Endodermal cell (in vitro differentiated cells): ENCODE data around the gene SELENOV. TPM values are rescaled to one million over a fixed set of nuclear protein-coding genes. Genes with fewer than 3 reads are reported as not detected.

Experiments
- DNase-seq: peaks from one replicate; pipeline ENCODE4 v3.0.0-alpha.2; 2017
- H3K27ac ChIP-seq: 2 replicates; pipeline ENCODE4 v1.5.1; 2013; ENCODE audit warnings: mild to moderate bottlenecking, low read depth, low read length, moderate library complexity
- H3K27me3 ChIP-seq: 2 replicates; pipeline ENCODE4 v1.6.1; 2013; ENCODE audit warnings: mild to moderate bottlenecking, low read length, moderate library complexity; ENCODE audit not compliant: insufficient read depth, control insufficient read depth, poor library complexity, severe bottlenecking
- H3K36me3 ChIP-seq: 2 replicates; pipeline ENCODE4 v1.7.0; 2013; ENCODE audit warnings: mild to moderate bottlenecking, low read length, moderate library complexity; ENCODE audit not compliant: control insufficient read depth, insufficient read depth
- H3K4me1 ChIP-seq: one replicate; pipeline ENCODE4 v1.7.0; 2013; ENCODE audit warnings: low read length; ENCODE audit not compliant: control insufficient read depth, insufficient read depth
- H3K4me3 ChIP-seq: 2 replicates; pipeline ENCODE4 v1.5.1; 2013; ENCODE audit warnings: mild to moderate bottlenecking, low read length, moderate library complexity
- H3K9ac ChIP-seq: 2 replicates; pipeline ENCODE4 v1.6.1; 2013; ENCODE audit warnings: mild to moderate bottlenecking, low read length, moderate library complexity; ENCODE audit not compliant: poor library complexity, severe bottlenecking; ENCODE audit errors: extremely low read depth
- H3K9me3 ChIP-seq: 2 replicates; pipeline ENCODE4 v1.6.1; 2013; ENCODE audit warnings: mild to moderate bottlenecking, low read length, moderate library complexity; ENCODE audit not compliant: control insufficient read depth
- H3K27ac Mint-ChIP-seq: 2 replicates; pipeline ENCODE4 v1.8.0; 2020; ENCODE audit warnings: mixed read lengths
- H3K27me3 Mint-ChIP-seq: 2 replicates; pipeline ENCODE4 v1.8.0; 2021; ENCODE audit warnings: mild to moderate bottlenecking, mixed read lengths; ENCODE audit not compliant: insufficient read depth
- H3K36me3 Mint-ChIP-seq: 2 replicates; pipeline ENCODE4 v1.8.0; 2020; ENCODE audit warnings: low read depth, mixed read lengths
- H3K4me1 Mint-ChIP-seq: 2 replicates; pipeline ENCODE4 v1.8.0; 2020; ENCODE audit warnings: mixed read lengths
- H3K4me3 Mint-ChIP-seq: 2 replicates; pipeline ENCODE4 v1.8.0; 2020; ENCODE audit warnings: mild to moderate bottlenecking, moderate library complexity, mixed read lengths
- H3K9me3 Mint-ChIP-seq: 2 replicates; pipeline ENCODE4 v1.8.0; 2020; ENCODE audit warnings: mild to moderate bottlenecking, mixed read lengths
- WGBS, 2 experiments: methylation state at CpG; one replicate each; pipeline versions ENCODE4 v1.1.5 to v1.1.7; 2013; ENCODE audit warnings: missing lambda C conversion rate in 2 of 2, mixed read lengths in 1 of 2; ENCODE audit not compliant: insufficient coverage in 1 of 2, insufficient read length in 1 of 2; 5-methylcytosine and 5-hydroxymethylcytosine counted together
- total RNA-seq, 2 donors: library from RNA; stranded (reverse); fragmentation: NEBNext Ultra II Directional in 1 of 2; extraction: Animal tissue kit (Norgen Biotek cat#: 25700) in 1 of 2; gene quantifications; 2 replicates in 1 of 2; 3 replicates in 1 of 2; pipeline ENCODE4 v1.2.1, GENCODE V29; 2021
- TF ChIP-seq, protein P1 (sequence below): fragments of 200-600 bp; sonication (generic); conservative IDR thresholded peaks from 2 replicates; pipeline ENCODE4 v1.5.0; 2021; ENCODE audit warnings: antibody characterized with exemption, mild to moderate bottlenecking

SELENOV gene
- total RNA-seq, 2 donors from 2014 or later = 8.7 to 15.3 TPM

DNA sequence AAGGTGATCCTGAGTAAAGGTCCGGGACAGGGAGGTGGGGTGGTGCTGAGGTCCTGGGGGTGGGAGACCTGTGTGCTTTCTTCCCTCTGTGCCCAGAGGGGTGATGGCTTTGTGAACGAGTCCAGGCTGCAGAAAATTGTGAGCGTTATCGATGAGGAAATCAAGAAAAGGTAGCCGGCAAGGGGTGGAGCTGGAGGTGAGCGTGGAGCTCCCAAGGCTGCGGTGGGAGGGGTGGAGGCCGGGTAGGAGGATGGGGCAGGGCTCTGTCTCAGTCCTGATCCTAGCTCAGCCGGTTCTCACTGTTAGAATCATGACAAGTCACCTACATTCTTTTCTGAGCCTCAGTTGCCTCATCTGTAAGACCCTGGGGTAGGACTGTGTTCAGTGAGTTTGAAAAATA is 4.0 kb downstream of the SELENOV start:
- H3K27ac Mint-ChIP-seq = peak overlapping the region; percentile 64
- Histone ChIP-seq H3K4me1 (no peaks in the 10 kb centered on the region), H3K9me3 (no peaks in the 10 kb centered on the region), H3K27me3 (peaks cover 23% of the 10 kb centered on the region), H3K27ac (no peak overlapping the region), H3K4me3 (no peak overlapping the region), H3K36me3 (peaks cover 3% of the 10 kb centered on the region), H3K9ac (no peak overlapping the region)
- peaks cover 21% of the 10 kb centered on the region for H3K36me3 Mint-ChIP-seq
- WGBS, 2 experiments = 74% methylated on average over 6 to 9 of the region's 9 CpGs
- H3K9me3 Mint-ChIP-seq = no peaks in the 10 kb centered on the region
- peak overlapping the region; percentile 41 for H3K4me3 Mint-ChIP-seq
- DNase-seq = peak; percentile 75
- H3K4me1 Mint-ChIP-seq = peaks cover 19% of the 10 kb centered on the region
- TF ChIP-seq, protein P1, sequence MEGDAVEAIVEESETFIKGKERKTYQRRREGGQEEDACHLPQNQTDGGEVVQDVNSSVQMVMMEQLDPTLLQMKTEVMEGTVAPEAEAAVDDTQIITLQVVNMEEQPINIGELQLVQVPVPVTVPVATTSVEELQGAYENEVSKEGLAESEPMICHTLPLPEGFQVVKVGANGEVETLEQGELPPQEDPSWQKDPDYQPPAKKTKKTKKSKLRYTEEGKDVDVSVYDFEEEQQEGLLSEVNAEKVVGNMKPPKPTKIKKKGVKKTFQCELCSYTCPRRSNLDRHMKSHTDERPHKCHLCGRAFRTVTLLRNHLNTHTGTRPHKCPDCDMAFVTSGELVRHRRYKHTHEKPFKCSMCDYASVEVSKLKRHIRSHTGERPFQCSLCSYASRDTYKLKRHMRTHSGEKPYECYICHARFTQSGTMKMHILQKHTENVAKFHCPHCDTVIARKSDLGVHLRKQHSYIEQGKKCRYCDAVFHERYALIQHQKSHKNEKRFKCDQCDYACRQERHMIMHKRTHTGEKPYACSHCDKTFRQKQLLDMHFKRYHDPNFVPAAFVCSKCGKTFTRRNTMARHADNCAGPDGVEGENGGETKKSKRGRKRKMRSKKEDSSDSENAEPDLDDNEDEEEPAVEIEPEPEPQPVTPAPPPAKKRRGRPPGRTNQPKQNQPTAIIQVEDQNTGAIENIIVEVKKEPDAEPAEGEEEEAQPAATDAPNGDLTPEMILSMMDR = no peak
- H3K27me3 Mint-ChIP-seq = peaks cover 12% of the 10 kb centered on the region

DNA sequence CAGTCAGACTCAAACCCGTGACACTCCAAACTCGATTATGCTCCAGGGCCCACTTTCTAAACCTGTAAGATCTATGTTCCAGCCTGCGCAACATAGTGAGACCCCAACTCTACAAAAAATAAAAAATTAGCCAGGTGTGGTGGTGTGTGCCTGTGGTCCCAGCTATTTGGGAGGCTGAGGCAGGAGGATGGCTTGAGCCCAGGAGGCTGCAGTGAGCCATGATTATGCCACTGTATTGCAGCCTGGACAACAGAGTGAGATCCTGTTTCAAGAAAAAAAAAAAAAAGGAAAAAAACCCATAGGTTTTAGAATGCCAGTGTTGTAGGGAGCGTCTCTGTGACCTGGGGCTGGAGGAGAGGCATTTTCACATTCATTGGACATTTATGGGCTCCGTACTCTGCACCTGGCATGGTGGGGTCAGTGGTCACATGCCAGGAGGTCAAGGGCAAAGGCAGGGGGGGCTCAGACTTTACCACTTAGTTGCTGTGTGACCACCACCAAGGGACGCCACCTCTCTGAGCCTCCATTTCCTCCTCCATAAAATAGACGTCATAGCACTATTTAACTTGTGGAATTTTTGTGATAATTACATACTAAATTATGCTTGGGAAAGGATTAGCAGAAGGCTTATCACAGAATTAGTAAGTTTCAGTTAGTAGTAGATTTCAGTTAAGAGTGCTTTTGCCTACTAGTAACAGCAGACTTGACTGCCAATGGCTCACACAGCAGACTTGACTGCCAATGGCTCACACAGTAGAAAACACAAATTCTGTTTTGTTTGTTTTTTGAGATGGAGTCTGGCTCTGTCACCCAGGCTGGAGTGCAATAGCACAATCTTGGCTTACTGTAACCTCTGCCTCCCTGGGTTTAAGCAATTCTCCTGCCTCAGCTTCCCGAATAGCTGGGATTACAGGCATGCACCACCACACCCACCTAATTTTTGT is 5.9 kb downstream of the SELENOV start:
- WGBS, 2 experiments = 96 to 100% methylated on average over 2 to 7 of the region's 8 CpGs
- H3K9me3 ChIP-seq = no peaks in the 10 kb centered on the region
- Mint-ChIP-seq H3K4me3 (no peak overlapping the region), H3K4me1 (peaks cover 16% of the 10 kb centered on the region), H3K27ac (no peak overlapping the region), H3K36me3 (peaks cover 30% of the 10 kb centered on the region), H3K9me3 (no peaks in the 10 kb centered on the region), H3K27me3 (peaks cover 3% of the 10 kb centered on the region)
- H3K36me3 ChIP-seq = peaks cover 3% of the 10 kb centered on the region
- H3K9ac ChIP-seq = no peak overlapping the region
- peaks cover 5% of the 10 kb centered on the region for H3K27me3 ChIP-seq
- H3K27ac ChIP-seq = no peak overlapping the region
- H3K4me1 ChIP-seq = no peaks in the 10 kb centered on the region
- TF ChIP-seq, protein P1 = no peak
- no peak for DNase-seq
- H3K4me3 ChIP-seq = no peak overlapping the region

DNA sequence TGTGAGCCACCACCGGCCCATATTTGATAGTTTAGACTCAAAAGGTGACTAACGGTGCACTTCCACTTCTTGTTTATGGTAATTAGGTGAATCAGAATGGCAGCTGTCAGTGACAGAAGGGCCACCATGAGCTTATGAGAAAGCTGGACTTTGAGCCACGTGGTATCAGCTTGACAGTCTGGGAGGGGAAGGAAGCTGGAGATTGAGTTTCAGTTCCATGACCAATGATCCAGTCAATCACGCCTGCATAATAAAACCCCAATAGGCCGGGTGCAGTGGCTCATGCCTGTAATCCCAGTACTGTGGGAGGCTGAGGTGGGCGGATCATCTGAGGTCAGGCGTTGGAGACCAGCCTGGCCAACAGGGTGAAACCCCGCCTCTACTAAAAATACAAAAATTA is 9.6 kb downstream of the SELENOV start:
- no peak overlapping the region for H3K4me3 Mint-ChIP-seq
- WGBS, 2 experiments = 94 to 95% methylated on average over 7 to 8 of the region's 8 CpGs
- Histone ChIP-seq H3K36me3 (peaks cover 3% of the 10 kb centered on the region), H3K27me3 (no peaks in the 10 kb centered on the region), H3K9ac (no peak overlapping the region), H3K9me3 (no peaks in the 10 kb centered on the region), H3K4me1 (no peaks in the 10 kb centered on the region), H3K4me3 (no peak overlapping the region), H3K27ac (no peak overlapping the region)
- H3K9me3 Mint-ChIP-seq = no peaks in the 10 kb centered on the region
- TF ChIP-seq, protein P1 = no peak
- no peak for DNase-seq
- no peaks in the 10 kb centered on the region for H3K4me1 Mint-ChIP-seq
- H3K27ac Mint-ChIP-seq = no peak overlapping the region
- peaks cover 26% of the 10 kb centered on the region for H3K36me3 Mint-ChIP-seq
- no peaks in the 10 kb centered on the region for H3K27me3 Mint-ChIP-seq
